ENCODE data around the gene MYCBPAP.

DNA sequence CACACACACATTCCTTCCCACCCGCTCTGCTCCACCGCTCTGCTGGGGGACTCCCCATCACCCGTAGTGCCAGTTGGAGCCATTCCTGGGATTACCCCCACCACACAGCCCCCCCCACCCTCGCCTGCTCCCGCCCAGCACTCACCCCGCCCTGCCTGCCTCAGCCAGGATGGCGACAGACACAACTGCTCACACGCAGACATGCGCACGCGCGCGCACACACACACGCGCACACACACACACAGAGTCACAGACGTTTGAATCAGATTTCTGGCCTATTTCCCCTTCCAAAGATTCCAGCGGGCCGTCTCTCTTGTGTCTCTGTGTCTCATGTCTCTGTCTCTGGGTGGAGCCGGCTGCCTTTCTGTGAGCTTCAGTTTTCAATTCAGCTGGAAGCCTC is 56.7 kb downstream of the MYCBPAP start:
- TF ChIP-seq, protein P1, sequence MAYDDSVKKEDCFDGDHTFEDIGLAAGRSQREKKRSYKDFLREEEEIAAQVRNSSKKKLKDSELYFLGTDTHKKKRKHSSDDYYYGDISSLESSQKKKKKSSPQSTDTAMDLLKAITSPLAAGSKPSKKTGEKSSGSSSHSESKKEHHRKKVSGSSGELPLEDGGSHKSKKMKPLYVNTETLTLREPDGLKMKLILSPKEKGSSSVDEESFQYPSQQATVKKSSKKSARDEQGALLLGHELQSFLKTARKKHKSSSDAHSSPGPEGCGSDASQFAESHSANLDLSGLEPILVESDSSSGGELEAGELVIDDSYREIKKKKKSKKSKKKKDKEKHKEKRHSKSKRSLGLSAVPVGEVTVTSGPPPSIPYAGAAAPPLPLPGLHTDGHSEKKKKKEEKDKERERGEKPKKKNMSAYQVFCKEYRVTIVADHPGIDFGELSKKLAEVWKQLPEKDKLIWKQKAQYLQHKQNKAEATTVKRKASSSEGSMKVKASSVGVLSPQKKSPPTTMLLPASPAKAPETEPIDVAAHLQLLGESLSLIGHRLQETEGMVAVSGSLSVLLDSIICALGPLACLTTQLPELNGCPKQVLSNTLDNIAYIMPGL (CRISPR knock-in tag; IDR thresholded peaks at IDR 0.05; ENCODE audit: borderline replicate concordance), result no peak
- TF ChIP-seq, protein P2, sequence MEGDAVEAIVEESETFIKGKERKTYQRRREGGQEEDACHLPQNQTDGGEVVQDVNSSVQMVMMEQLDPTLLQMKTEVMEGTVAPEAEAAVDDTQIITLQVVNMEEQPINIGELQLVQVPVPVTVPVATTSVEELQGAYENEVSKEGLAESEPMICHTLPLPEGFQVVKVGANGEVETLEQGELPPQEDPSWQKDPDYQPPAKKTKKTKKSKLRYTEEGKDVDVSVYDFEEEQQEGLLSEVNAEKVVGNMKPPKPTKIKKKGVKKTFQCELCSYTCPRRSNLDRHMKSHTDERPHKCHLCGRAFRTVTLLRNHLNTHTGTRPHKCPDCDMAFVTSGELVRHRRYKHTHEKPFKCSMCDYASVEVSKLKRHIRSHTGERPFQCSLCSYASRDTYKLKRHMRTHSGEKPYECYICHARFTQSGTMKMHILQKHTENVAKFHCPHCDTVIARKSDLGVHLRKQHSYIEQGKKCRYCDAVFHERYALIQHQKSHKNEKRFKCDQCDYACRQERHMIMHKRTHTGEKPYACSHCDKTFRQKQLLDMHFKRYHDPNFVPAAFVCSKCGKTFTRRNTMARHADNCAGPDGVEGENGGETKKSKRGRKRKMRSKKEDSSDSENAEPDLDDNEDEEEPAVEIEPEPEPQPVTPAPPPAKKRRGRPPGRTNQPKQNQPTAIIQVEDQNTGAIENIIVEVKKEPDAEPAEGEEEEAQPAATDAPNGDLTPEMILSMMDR (IDR thresholded peaks at IDR 0.05), result no peak
- TF ChIP-seq KDM5A (IDR thresholded peaks at IDR 0.05) (no peak), RAD21 (conservative IDR thresholded peaks at IDR 0.05 in 1 of 2, IDR thresholded peaks at IDR 0.05 in 1 of 2) (no peak), RARB (CRISPR knock-in tag; IDR thresholded peaks at IDR 0.05) (no peak), SMC3 (IDR thresholded peaks at IDR 0.05) (no peak)
- TF ChIP-seq, protein P3, sequence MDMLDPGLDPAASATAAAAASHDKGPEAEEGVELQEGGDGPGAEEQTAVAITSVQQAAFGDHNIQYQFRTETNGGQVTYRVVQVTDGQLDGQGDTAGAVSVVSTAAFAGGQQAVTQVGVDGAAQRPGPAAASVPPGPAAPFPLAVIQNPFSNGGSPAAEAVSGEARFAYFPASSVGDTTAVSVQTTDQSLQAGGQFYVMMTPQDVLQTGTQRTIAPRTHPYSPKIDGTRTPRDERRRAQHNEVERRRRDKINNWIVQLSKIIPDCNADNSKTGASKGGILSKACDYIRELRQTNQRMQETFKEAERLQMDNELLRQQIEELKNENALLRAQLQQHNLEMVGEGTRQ (IDR thresholded peaks at IDR 0.05), result no peak

All from A549 (cell line).